ENCODE measurements around the gene GORASP2.

The GORASP2 gene

GRCh38 chr2:170953941-170954340 is 24.9 kb downstream of the GORASP2 start:
- DNase-seq (ENCODE audit: low read depth) = no peak
- no peak for TF ChIP-seq CTCF (IDR thresholded peaks at IDR 0.05; ENCODE audit: insufficient read depth, low read depth, low read length, missing control alignments)
- H3K4me3 ChIP-seq (ENCODE audit: low read depth, low read length) = no peak overlapping the region

GRCh38 chr2:170963386-170963785 is 34.3 kb downstream of the GORASP2 start:
- no peak for DNase-seq (ENCODE audit: low read depth)
- H3K4me3 ChIP-seq (ENCODE audit: low read depth, low read length) = no peak overlapping the region
- no peak for TF ChIP-seq CTCF (IDR thresholded peaks at IDR 0.05; ENCODE audit: insufficient read depth, low read depth, low read length, missing control alignments)

GRCh38 chr2:170965446-170966225 is 36.6 kb downstream of the GORASP2 start:
- no peak for TF ChIP-seq CTCF (IDR thresholded peaks at IDR 0.05; ENCODE audit: insufficient read depth, low read depth, low read length, missing control alignments)
- no peak for DNase-seq (ENCODE audit: low read depth)
- no peak overlapping the region for H3K4me3 ChIP-seq (ENCODE audit: low read depth, low read length)

GRCh38 chr2:170966648-170967396 is 37.8 kb downstream of the GORASP2 start:
- H3K4me3 ChIP-seq (ENCODE audit: low read depth, low read length) = no peak overlapping the region
- no peak for TF ChIP-seq CTCF (IDR thresholded peaks at IDR 0.05; ENCODE audit: insufficient read depth, low read depth, low read length, missing control alignments)
- no peak for DNase-seq (ENCODE audit: low read depth)

- DNase-seq (ENCODE audit: low read depth) = no peak
- H3K4me3 ChIP-seq (ENCODE audit: low read depth, low read length) = no peak overlapping the region
- no peak for TF ChIP-seq CTCF (IDR thresholded peaks at IDR 0.05; ENCODE audit: insufficient read depth, low read depth, low read length, missing control alignments)
These were observed 38.5 kb downstream of the GORASP2 start for GRCh38 chr2:170967553-170967952.

- H3K4me3 ChIP-seq (ENCODE audit: low read depth, low read length) = no peak overlapping the region
- DNase-seq (ENCODE audit: low read depth) = no peak
- no peak for TF ChIP-seq CTCF (IDR thresholded peaks at IDR 0.05; ENCODE audit: insufficient read depth, low read depth, low read length, missing control alignments)
These were observed 39.4 kb downstream of the GORASP2 start for GRCh38 chr2:170968205-170969003.

All from GM12865 (cell line).